Tongue (tissue), 2 donors: ENCODE measurements around the gene ARHGAP24. TPM values are rescaled to one million over a fixed set of nuclear protein-coding genes. Genes with fewer than 3 reads are reported as not detected.

Source experiments
- DNase-seq: peaks from one replicate; pipeline ENCODE4 v3.0.0-alpha.2; 2015
- total RNA-seq: library from RNA; depleted of rRNA; stranded (reverse); fragments of >200 nt; gene quantifications from one replicate; pipeline ENCODE4 v1.2.3, GENCODE V29; 2014

ARHGAP24 gene
- total RNA-seq, 1 donor from 2014 or later, result 112 TPM

GRCh38 chr4:85919200-85919887, 444.4 kb downstream of the ARHGAP24 start:
- no peak for DNase-seq

- DNase-seq, result no peak
These were observed 450.1 kb downstream of the ARHGAP24 start for GRCh38 chr4:85925071-85925470.

- no peak for DNase-seq
These were observed 454.0 kb downstream of the ARHGAP24 start for GRCh38 chr4:85928775-85929591.

- DNase-seq, result peak; percentile 43
These were observed 455.2 kb downstream of the ARHGAP24 start for GRCh38 chr4:85929961-85930665.

- DNase-seq, result peak; percentile 60
These were observed 457.7 kb downstream of the ARHGAP24 start for GRCh38 chr4:85932500-85933290.

- no peak for DNase-seq
These were observed 458.3 kb downstream of the ARHGAP24 start for GRCh38 chr4:85933291-85933640.

- DNase-seq, result no peak
These were observed 462.6 kb downstream of the ARHGAP24 start for GRCh38 chr4:85937507-85937906.

GRCh38 chr4:85938062-85938461, 463.1 kb downstream of the ARHGAP24 start:
- DNase-seq, result no peak

- DNase-seq, result no peak
These were observed 464.0 kb downstream of the ARHGAP24 start for GRCh38 chr4:85938902-85939301.

- no peak for DNase-seq
These were observed 464.6 kb downstream of the ARHGAP24 start for GRCh38 chr4:85939595-85939994.

- DNase-seq, result no peak
These were observed 465.2 kb downstream of the ARHGAP24 start for GRCh38 chr4:85940151-85940550.

GRCh38 chr4:85942107-85942506, 467.2 kb downstream of the ARHGAP24 start:
- DNase-seq, result no peak

- no peak for DNase-seq
These were observed 471.9 kb downstream of the ARHGAP24 start for GRCh38 chr4:85946821-85947220.

GRCh38 chr4:85951099-85951498, 476.1 kb downstream of the ARHGAP24 start:
- DNase-seq, result no peak

GRCh38 chr4:85952528-85952927, 477.6 kb downstream of the ARHGAP24 start:
- DNase-seq, result peak; percentile 45

- peak; percentile 77 for DNase-seq
These were observed 478.2 kb downstream of the ARHGAP24 start for GRCh38 chr4:85952972-85953650.

- DNase-seq, result no peak
These were observed 478.7 kb downstream of the ARHGAP24 start for GRCh38 chr4:85953651-85954018.

GRCh38 chr4:85955620-85956292, 480.8 kb downstream of the ARHGAP24 start:
- DNase-seq, result no peak

GRCh38 chr4:85956293-85956945, 481.5 kb downstream of the ARHGAP24 start:
- DNase-seq, result no peak

GRCh38 chr4:85961887-85962286, 486.9 kb downstream of the ARHGAP24 start:
- DNase-seq, result no peak

- no peak for DNase-seq
These were observed 488.3 kb downstream of the ARHGAP24 start for GRCh38 chr4:85963231-85963630.
